GM19468 (cell line): ENCODE results near the gene PPIF.

ENCODE experiments used
- ATAC-seq: cut with Tn5 transposase; IDR thresholded peaks from one replicate; pipeline ENCODE4 v1.9.1; 2021; ENCODE audit warnings: mild to moderate bottlenecking, moderate library complexity, moderate number of reproducible peaks; ENCODE audit not compliant: unreplicated experiment; ENCODE audit errors: extremely low read depth

PPIF gene

GRCh38 chr10:79382491-79382941 is 35.2 kb downstream of the PPIF start:
- no peak for ATAC-seq

- no peak for ATAC-seq
Measured at GRCh38 chr10:79383974-79384606, 36.8 kb downstream of the PPIF start.

- no peak for ATAC-seq
Measured at GRCh38 chr10:79384773-79385391, 37.6 kb downstream of the PPIF start.

GRCh38 chr10:79385392-79385795 is 38.1 kb downstream of the PPIF start:
- ATAC-seq, result no peak

- ATAC-seq, result no peak
Measured at GRCh38 chr10:79385804-79386531, 38.7 kb downstream of the PPIF start.

- ATAC-seq, result no peak
Measured at GRCh38 chr10:79386637-79387465, 39.6 kb downstream of the PPIF start.

- ATAC-seq, result no peak
Measured at GRCh38 chr10:79387466-79387973, 40.3 kb downstream of the PPIF start.

GRCh38 chr10:79387974-79388850 is 40.9 kb downstream of the PPIF start:
- ATAC-seq, result no peak

GRCh38 chr10:79390057-79390456 is 42.8 kb downstream of the PPIF start:
- no peak for ATAC-seq

- no peak for ATAC-seq
Measured at GRCh38 chr10:79390551-79391229, 43.4 kb downstream of the PPIF start.

GRCh38 chr10:79391231-79392019 is 44.2 kb downstream of the PPIF start:
- ATAC-seq, result no peak

GRCh38 chr10:79392020-79392398 is 44.7 kb downstream of the PPIF start:
- ATAC-seq, result no peak

GRCh38 chr10:79392506-79393176 is 45.4 kb downstream of the PPIF start:
- ATAC-seq, result no peak

GRCh38 chr10:79393221-79393923 is 46.1 kb downstream of the PPIF start:
- no peak for ATAC-seq

GRCh38 chr10:79393924-79394610 is 46.8 kb downstream of the PPIF start:
- ATAC-seq, result no peak

GRCh38 chr10:79394664-79395063 is 47.4 kb downstream of the PPIF start:
- ATAC-seq, result no peak
